Liver (tissue), 9 donors: ENCODE measurements around the gene MAML3. TPM values are rescaled to one million over a fixed set of nuclear protein-coding genes. Genes with fewer than 3 reads are reported as not detected.

Experiments
- DNase-seq: peaks from one replicate; pipeline ENCODE4 v3.0.0-alpha.2; 2017; ENCODE audit warnings: low spot score
- H3K27ac ChIP-seq, 2 donors: one replicate each; pipeline ENCODE4 v1.7.0; 2013; ENCODE audit warnings: inconsistent platforms in 2 of 2, low read length in 2 of 2, control low read depth in 1 of 2, low read depth in 1 of 2, mild to moderate bottlenecking in 1 of 2
- H3K27me3 ChIP-seq, 4 donors: one replicate each; pipeline versions ENCODE4 v1.6.1 to v1.7.0; 2013; ENCODE audit warnings: low read length in 3 of 4, inconsistent platforms in 1 of 4, mild to moderate bottlenecking in 1 of 4, moderate library complexity in 1 of 4; ENCODE audit not compliant: control insufficient read depth in 4 of 4, insufficient read depth in 4 of 4
- H3K36me3 ChIP-seq, 4 donors: one replicate each; pipeline versions ENCODE4 v1.6.1 to v1.7.0; 2013; ENCODE audit warnings: low read length in 3 of 4, mild to moderate bottlenecking in 3 of 4, low read depth in 1 of 4, moderate library complexity in 1 of 4; ENCODE audit not compliant: control insufficient read depth in 4 of 4, insufficient read depth in 3 of 4
- H3K4me1 ChIP-seq, 4 donors: one replicate each; pipeline versions ENCODE4 v1.6.1 to v1.7.0; 2013; ENCODE audit warnings: low read length in 3 of 4, mild to moderate bottlenecking in 3 of 4, moderate library complexity in 1 of 4; ENCODE audit not compliant: control insufficient read depth in 4 of 4, insufficient read depth in 4 of 4
- H3K4me3 ChIP-seq, 3 donors: one replicate each; pipeline versions ENCODE4 v1.6.1 to v1.7.0; 2013; ENCODE audit warnings: low read length in 3 of 3, control low read depth in 1 of 3, low read depth in 1 of 3, mild to moderate bottlenecking in 1 of 3
- H3K9ac ChIP-seq, 2 donors: one replicate each; pipeline ENCODE4 v1.7.0; 2013; ENCODE audit warnings: low read length in 2 of 2, mild to moderate bottlenecking in 2 of 2, moderate library complexity in 2 of 2, control low read depth in 1 of 2, low read depth in 1 of 2
- H3K9me3 ChIP-seq, 4 donors: one replicate each; pipeline versions ENCODE4 v1.6.1 to v1.7.0; 2013; ENCODE audit warnings: low read length in 3 of 4; ENCODE audit not compliant: control insufficient read depth in 4 of 4
- EGR1 ChIP-seq, 2 donors: IDR thresholded peaks; 2 replicates each; pipeline ENCODE4 v1.6.1; 2016 to 2018; ENCODE audit warnings: antibody characterized with exemption in 2 of 2, low read depth in 2 of 2
- FOXA1 ChIP-seq: IDR thresholded peaks from 2 replicates; pipeline ENCODE4 v1.6.1; 2016; ENCODE audit warnings: antibody characterized with exemption
- FOXA2 ChIP-seq: IDR thresholded peaks from 2 replicates; pipeline ENCODE4 v1.6.1; 2016; ENCODE audit warnings: antibody characterized with exemption
- GABPA ChIP-seq, 2 donors: IDR thresholded peaks in 1 of 2; conservative IDR thresholded peaks in 1 of 2; 2 replicates each; pipeline ENCODE4 v1.6.1; 2016; ENCODE audit warnings: antibody characterized with exemption in 2 of 2, mild to moderate bottlenecking in 1 of 2, moderate library complexity in 1 of 2
- HNF4A ChIP-seq, 2 donors: conservative IDR thresholded peaks; 2 replicates each; pipeline ENCODE4 v1.6.1; 2016; ENCODE audit warnings: antibody characterized with exemption in 2 of 2, mild to moderate bottlenecking in 2 of 2
- HNF4G ChIP-seq: IDR thresholded peaks from 2 replicates; pipeline ENCODE4 v1.6.1; 2016; ENCODE audit warnings: antibody characterized with exemption
- JUND ChIP-seq, 2 donors: IDR thresholded peaks; 2 replicates each; pipeline ENCODE4 v1.6.1; 2016; ENCODE audit warnings: antibody characterized with exemption in 2 of 2
- NR2F2 ChIP-seq: IDR thresholded peaks from 2 replicates; pipeline ENCODE4 v1.6.1; 2016; ENCODE audit warnings: antibody characterized with exemption
- RAD21 ChIP-seq, 2 donors: IDR thresholded peaks; 2 replicates each; pipeline ENCODE4 v1.6.1; 2016; ENCODE audit warnings: antibody characterized with exemption in 2 of 2, mild to moderate bottlenecking in 2 of 2
- RXRA ChIP-seq, 2 donors: IDR thresholded peaks; 2 replicates each; pipeline ENCODE4 v1.6.1; 2017 to 2018; ENCODE audit warnings: antibody characterized with exemption in 2 of 2, mild to moderate bottlenecking in 1 of 2
- SP1 ChIP-seq: IDR thresholded peaks from 2 replicates; pipeline ENCODE4 v1.6.1; 2018; ENCODE audit warnings: antibody characterized with exemption, mild to moderate bottlenecking
- YY1 ChIP-seq: IDR thresholded peaks from 2 replicates; pipeline ENCODE4 v1.6.1; 2016; ENCODE audit warnings: antibody characterized with exemption, mild to moderate bottlenecking
- WGBS: extraction: QIAGEN DNeasy Blood & Tissue Kit; methylation state at CpG from one replicate; pipeline ENCODE4 v1.1.7; 2013; 5-methylcytosine and 5-hydroxymethylcytosine counted together
- polyA plus RNA-seq, 2 donors: library from polyadenylated mRNA; stranded (reverse) in 1 of 2; unstranded in 1 of 2; fragments of 200-250 nt in 1 of 2; fragments of >200 nt in 1 of 2; fragmentation: Nextera tagmentation in 1 of 2; extraction: Ambion mirVana in 1 of 2; gene quantifications; one replicate each; pipeline versions ENCODE4 v1.2.1 to v1.2.3, GENCODE V29; 2013 to 2015
- total RNA-seq, 2 donors: library from RNA; depleted of rRNA; stranded (reverse); fragments of >200 nt; gene quantifications; one replicate each; pipeline ENCODE4 v1.2.3, GENCODE V29; 2014
- TF ChIP-seq, protein P1 (sequence below): IDR thresholded peaks from 2 replicates; pipeline ENCODE4 v1.6.1; 2016; ENCODE audit warnings: antibody characterized with exemption
- TF ChIP-seq, protein P2 (sequence below): IDR thresholded peaks from 2 replicates; pipeline ENCODE4 v1.6.1; 2016; ENCODE audit warnings: antibody characterized with exemption, mild to moderate bottlenecking
- TF ChIP-seq, protein P3 (sequence below): IDR thresholded peaks from 2 replicates; pipeline ENCODE4 v1.6.1; 2016; ENCODE audit warnings: antibody characterized with exemption
- donor health status: healthy.
- donor health status: healthy.
- donor health status: healthy.
- donor health status: healthy.
- donor health status: healthy.

Gene MAML3
- total and polyA plus RNA-seq, 4 donors: 1.3 to 4.3 (median 2.7) TPM

DNA sequence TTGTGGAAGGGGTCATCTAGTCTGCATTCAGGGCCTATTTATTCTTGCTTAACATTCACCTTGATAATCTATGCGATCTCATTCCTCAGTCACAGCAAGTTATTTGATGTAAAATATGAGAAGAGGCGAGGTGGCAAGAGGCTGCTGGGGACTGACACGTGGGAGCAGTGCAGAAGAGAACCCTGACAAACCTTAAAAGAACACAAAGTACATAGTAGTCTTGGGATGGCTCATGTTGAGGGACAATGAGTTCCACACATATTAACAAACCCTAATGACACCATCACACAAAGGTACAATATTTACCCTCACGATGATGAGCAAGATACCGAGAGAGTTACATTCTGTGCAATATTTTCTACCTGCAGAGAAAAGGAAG, 57.5 kb downstream of the MAML3 start:
- H3K9ac ChIP-seq: no peak overlapping the region
- no peak overlapping the region for H3K4me3 ChIP-seq
- H3K27me3 ChIP-seq: no peaks in the 10 kb centered on the region
- H3K27ac ChIP-seq: peak overlapping the region; percentile 6 to 17
- DNase-seq: no peak
- H3K36me3 ChIP-seq: no peaks in the 10 kb centered on the region
- H3K4me1 ChIP-seq: peaks cover 7 to 21% (median 13%) of the 10 kb centered on the region in 4 donors
- H3K9me3 ChIP-seq: no peaks in the 10 kb centered on the region
- TF ChIP-seq FOXA2 (no peak), EGR1 (IDR thresholded peaks at IDR 0.05; ENCODE audit: low read depth in 2 of 2) (no peak)
- TF ChIP-seq, protein P1, sequence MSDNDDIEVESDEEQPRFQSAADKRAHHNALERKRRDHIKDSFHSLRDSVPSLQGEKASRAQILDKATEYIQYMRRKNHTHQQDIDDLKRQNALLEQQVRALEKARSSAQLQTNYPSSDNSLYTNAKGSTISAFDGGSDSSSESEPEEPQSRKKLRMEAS: no peak
- WGBS: 89% methylated on average over 5 of the region's 5 CpGs

DNA sequence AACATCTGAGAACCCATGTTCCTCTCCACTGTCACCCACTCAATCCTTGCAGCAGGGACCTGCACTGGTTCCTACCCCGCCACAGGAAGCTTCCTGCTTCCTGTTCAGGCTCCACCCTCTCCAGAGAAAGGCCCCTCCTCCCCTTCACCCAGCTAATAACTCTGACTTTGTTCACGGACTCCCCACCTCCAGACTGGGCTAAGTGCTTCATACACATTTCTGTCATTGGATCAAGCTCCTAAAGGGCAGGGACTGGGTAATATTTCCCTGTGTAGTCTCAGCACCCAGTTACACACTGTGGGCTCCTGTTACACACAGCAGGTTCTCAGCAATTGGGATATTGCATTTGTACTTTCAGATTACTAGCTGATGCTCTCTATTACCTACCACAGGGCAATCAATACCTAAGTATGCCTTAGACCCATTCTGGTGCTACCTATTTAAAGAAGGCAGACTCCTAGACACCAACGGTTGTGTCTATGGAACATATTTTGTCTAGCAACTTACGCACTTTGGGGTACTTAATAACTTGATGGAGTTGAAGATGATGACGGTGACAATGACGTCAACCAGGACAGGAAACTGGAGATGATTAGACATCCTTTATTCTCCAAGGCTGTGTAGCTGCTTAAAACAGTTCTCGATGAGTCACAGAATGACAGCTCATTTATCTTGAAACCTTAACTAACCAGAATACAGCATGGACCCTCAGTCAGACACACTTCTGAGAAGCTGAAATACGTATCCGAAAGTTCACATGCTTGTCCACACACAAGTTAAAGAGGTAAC, 58.1 kb downstream of the MAML3 start:
- Histone ChIP-seq H3K27ac (peak overlapping the region; percentile 17 to 71), H3K4me3 (no peak overlapping the region), H3K27me3 (no peaks in the 10 kb centered on the region), H3K9me3 (no peaks in the 10 kb centered on the region), H3K9ac (no peak overlapping the region), H3K4me1 (peaks cover 7 to 21% (median 13%) of the 10 kb centered on the region in 4 donors), H3K36me3 (no peaks in the 10 kb centered on the region)
- no peak for TF ChIP-seq RXRA (IDR thresholded peaks at IDR 0.05)
- TF ChIP-seq JUND (IDR thresholded peaks at IDR 0.05): peak in 1 of 2 donors; percentile 17
- DNase-seq: no peak
- WGBS: 73% methylated on average over 9 of the region's 9 CpGs

DNA sequence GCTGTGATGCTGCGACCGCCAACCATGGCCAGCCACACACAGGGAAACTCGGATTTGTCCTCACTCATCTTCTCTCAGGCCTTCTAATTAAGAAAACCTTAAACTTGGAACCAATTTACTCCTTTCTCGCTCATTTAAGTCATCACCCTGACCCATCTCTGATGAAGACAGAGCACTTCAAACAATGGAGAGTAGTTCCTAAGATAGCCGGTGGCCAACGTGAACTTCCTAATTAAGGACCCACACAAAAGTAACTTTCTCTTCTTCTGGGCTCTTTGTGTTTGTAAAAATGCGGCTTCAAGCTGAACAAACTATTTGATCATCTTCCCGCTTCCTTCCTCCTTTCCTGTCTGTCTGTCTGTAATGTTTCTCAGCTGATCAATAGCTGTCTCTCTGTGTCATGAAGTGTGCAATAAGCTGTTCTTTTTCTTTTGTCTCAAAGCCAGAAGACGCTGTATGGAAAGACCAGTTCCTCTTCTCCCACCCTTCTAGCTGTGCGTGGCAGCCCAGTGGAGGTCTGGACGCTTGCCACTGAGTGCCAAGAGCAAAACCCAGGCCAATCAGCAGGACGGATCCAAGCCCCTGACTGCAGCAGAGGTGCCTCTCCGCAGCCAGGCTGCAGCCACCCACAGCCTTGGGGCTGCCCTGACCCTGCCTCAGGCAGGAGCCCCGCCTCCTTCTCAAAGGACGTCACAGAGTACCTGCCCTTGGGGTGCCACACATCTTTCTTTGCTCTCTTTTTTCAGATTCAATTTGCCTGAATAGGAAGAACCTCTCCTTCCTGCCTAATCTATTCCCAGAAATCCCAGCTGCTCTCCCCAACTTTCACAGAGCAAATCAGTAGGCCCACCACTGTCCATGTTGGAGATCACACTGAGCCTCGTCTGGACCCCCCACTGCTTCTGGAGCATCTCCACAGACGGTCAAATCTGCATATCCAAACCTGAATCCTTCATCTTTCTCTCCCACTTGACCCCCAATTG, 59.3 kb downstream of the MAML3 start:
- peak overlapping the region; percentile 44 to 71 for H3K27ac ChIP-seq
- TF ChIP-seq RXRA (IDR thresholded peaks at IDR 0.05): no peak
- TF ChIP-seq, protein P2, sequence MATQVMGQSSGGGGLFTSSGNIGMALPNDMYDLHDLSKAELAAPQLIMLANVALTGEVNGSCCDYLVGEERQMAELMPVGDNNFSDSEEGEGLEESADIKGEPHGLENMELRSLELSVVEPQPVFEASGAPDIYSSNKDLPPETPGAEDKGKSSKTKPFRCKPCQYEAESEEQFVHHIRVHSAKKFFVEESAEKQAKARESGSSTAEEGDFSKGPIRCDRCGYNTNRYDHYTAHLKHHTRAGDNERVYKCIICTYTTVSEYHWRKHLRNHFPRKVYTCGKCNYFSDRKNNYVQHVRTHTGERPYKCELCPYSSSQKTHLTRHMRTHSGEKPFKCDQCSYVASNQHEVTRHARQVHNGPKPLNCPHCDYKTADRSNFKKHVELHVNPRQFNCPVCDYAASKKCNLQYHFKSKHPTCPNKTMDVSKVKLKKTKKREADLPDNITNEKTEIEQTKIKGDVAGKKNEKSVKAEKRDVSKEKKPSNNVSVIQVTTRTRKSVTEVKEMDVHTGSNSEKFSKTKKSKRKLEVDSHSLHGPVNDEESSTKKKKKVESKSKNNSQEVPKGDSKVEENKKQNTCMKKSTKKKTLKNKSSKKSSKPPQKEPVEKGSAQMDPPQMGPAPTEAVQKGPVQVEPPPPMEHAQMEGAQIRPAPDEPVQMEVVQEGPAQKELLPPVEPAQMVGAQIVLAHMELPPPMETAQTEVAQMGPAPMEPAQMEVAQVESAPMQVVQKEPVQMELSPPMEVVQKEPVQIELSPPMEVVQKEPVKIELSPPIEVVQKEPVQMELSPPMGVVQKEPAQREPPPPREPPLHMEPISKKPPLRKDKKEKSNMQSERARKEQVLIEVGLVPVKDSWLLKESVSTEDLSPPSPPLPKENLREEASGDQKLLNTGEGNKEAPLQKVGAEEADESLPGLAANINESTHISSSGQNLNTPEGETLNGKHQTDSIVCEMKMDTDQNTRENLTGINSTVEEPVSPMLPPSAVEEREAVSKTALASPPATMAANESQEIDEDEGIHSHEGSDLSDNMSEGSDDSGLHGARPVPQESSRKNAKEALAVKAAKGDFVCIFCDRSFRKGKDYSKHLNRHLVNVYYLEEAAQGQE: no peak
- no peak for TF ChIP-seq HNF4G
- no peak for TF ChIP-seq HNF4A (conservative IDR thresholded peaks at IDR 0.05)
- no peak for TF ChIP-seq YY1
- TF ChIP-seq, protein P1: no peak
- TF ChIP-seq, protein P3, sequence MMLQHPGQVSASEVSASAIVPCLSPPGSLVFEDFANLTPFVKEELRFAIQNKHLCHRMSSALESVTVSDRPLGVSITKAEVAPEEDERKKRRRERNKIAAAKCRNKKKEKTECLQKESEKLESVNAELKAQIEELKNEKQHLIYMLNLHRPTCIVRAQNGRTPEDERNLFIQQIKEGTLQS: no peak
- no peak for TF ChIP-seq EGR1 (IDR thresholded peaks at IDR 0.05; ENCODE audit: low read depth in 2 of 2)
- TF ChIP-seq SP1: no peak
- TF ChIP-seq FOXA1: no peak
- TF ChIP-seq GABPA (IDR thresholded peaks at IDR 0.05 in 1 of 2, conservative IDR thresholded peaks at IDR 0.05 in 1 of 2): no peak
- TF ChIP-seq FOXA2: no peak
- TF ChIP-seq RAD21 (IDR thresholded peaks at IDR 0.05): no peak
- TF ChIP-seq NR2F2: no peak
- no peaks in the 10 kb centered on the region for H3K27me3 ChIP-seq
- H3K36me3 ChIP-seq: no peaks in the 10 kb centered on the region
- no peak overlapping the region for H3K4me3 ChIP-seq
- H3K9ac ChIP-seq: no peak overlapping the region
- peak; percentile 40 for DNase-seq
- H3K9me3 ChIP-seq: no peaks in the 10 kb centered on the region
- 77% methylated on average over 17 of the region's 17 CpGs for WGBS
- H3K4me1 ChIP-seq: peaks cover 7 to 21% (median 13%) of the 10 kb centered on the region in 4 donors
